ENCODE data around the gene DAPK2.

GRCh38 chr15:64089543-64090280, 43.4 kb upstream of the DAPK2 start:
- TF ChIP-seq ISL1 (CRISPR knock-in tag; IDR thresholded peaks at IDR 0.05), result no peak
- TF ChIP-seq ZNF8 (CRISPR knock-in tag; IDR thresholded peaks at IDR 0.05), result no peak
- no peak for TF ChIP-seq ZNF70 (CRISPR knock-in tag; IDR thresholded peaks at IDR 0.05)
- no peak for TF ChIP-seq PATZ1 (CRISPR knock-in tag; IDR thresholded peaks at IDR 0.05; ENCODE audit: borderline replicate concordance)
